A673 (cell line): ENCODE measurements around the gene MRPL37. TPM values are rescaled to one million over a fixed set of nuclear protein-coding genes. Genes with fewer than 3 reads are reported as not detected.

Source experiments
- BruUV-seq: library from RNA; stranded (reverse); fragments of 400-500 nt; replicated peaks from 2 replicates; lab custom pipeline; 2021; lab: Mats Ljungman, UMichigan
- CTCF ChIA-PET: fragments of 300-600 bp; sonication (Branson Sonifier 250); formaldehyde crosslinking; loops from one replicate; lab custom pipeline; 2022; ENCODE audit warnings: antibody characterized with exemption; lab: Charles Lee
- POLR2A ChIA-PET: fragments of 300-600 bp; sonication (Branson Sonifier 250); formaldehyde crosslinking; loops from one replicate; lab custom pipeline; 2022; ENCODE audit warnings: antibody characterized with exemption; ENCODE audit not compliant: low non-redundant PET; lab: Charles Lee
- DNase-seq: peaks from one replicate; pipeline ENCODE4 v3.0.0-alpha.2; 2015; ENCODE audit warnings: low spot score
- H3K27ac ChIP-seq: fragments of 200-600 bp; sonication (generic); 2 replicates; pipeline ENCODE4 v1.5.1; 2016; ENCODE audit warnings: mixed run types, low read depth, mild to moderate bottlenecking, mixed read lengths, antibody characterized with exemption, low read length; ENCODE audit not compliant: poor library complexity, severe bottlenecking
- H3K27me3 ChIP-seq: fragments of 200-600 bp; sonication (generic); replicated peaks from 2 replicates; pipeline ENCODE4 v1.6.1; 2017; ENCODE audit warnings: mixed run types, low read depth, mild to moderate bottlenecking, mixed read lengths, antibody characterized with exemption, low read length; ENCODE audit not compliant: insufficient read depth, poor library complexity
- H3K36me3 ChIP-seq: fragments of 200-600 bp; sonication (generic); 2 replicates; pipeline ENCODE4 v1.6.1; 2016; ENCODE audit warnings: mixed run types, mild to moderate bottlenecking, mixed read lengths, antibody characterized with exemption, low read length; ENCODE audit not compliant: insufficient read depth, poor library complexity, severe bottlenecking
- H3K4me1 ChIP-seq: fragments of 200-600 bp; sonication (generic); 2 replicates; pipeline ENCODE4 v1.6.1; 2017; ENCODE audit warnings: mixed run types, mild to moderate bottlenecking, mixed read lengths, antibody characterized with exemption, low read length; ENCODE audit not compliant: insufficient read depth, poor library complexity, severe bottlenecking
- H3K4me3 ChIP-seq: fragments of 200-600 bp; sonication (generic); 2 replicates; pipeline ENCODE4 v1.5.1; 2016; ENCODE audit warnings: low read depth, mixed run types, mild to moderate bottlenecking, mixed read lengths, low read length; ENCODE audit not compliant: poor library complexity, severe bottlenecking
- H3K9me3 ChIP-seq: fragments of 200-600 bp; sonication (generic); 2 replicates; pipeline ENCODE4 v1.6.1; 2016; ENCODE audit warnings: mixed run types, low read depth, mild to moderate bottlenecking, mixed read lengths, antibody characterized with exemption, low read length; ENCODE audit not compliant: poor library complexity, severe bottlenecking
- CTCF ChIP-seq: fragments of 300-800, 200-600 bp; sonication (generic); conservative IDR thresholded peaks from 2 replicates; pipeline ENCODE4 v1.5.1; 2017; ENCODE audit warnings: low read depth, mild to moderate bottlenecking, antibody characterized with exemption, low read length, moderate library complexity, mixed read lengths
- EZH2 ChIP-seq: fragments of 200-600 bp; sonication (generic); IDR thresholded peaks from 2 replicates; pipeline ENCODE4 v1.6.1; 2017; ENCODE audit warnings: borderline replicate concordance, low read depth, mild to moderate bottlenecking, mixed read lengths, antibody characterized with exemption, low read length; ENCODE audit not compliant: poor library complexity, severe bottlenecking
- intact Hi-C: fragments of 100-400 bp; cut with micrococcal nuclease; formaldehyde crosslinking; loops from one replicate; pipeline ENCODE4 v1.10.0; 2022; ENCODE audit not compliant: unreplicated experiment
- total RNA-seq: library from RNA; stranded (reverse); gene quantifications from 2 replicates; pipeline ENCODE4 v1.2.3, GENCODE V29; 2021

The MRPL37 gene
- total RNA-seq, 1 experiment from 2014 or later, result 90.3 TPM

- POLR2A ChIA-PET, result no interaction called here
- intact Hi-C loops, result no loop called here
- no peak overlapping the region for H3K27ac ChIP-seq
- H3K27me3 ChIP-seq, result no peaks in the 10 kb centered on the region
- H3K9me3 ChIP-seq, result no peaks in the 10 kb centered on the region
- CTCF ChIA-PET, result no interaction called here
- no TSS peak for BruUV-seq
- no peak for DNase-seq
- TF ChIP-seq EZH2 (no peak), CTCF (no peak)
- no peaks in the 10 kb centered on the region for H3K36me3 ChIP-seq
- H3K4me3 ChIP-seq, result no peak overlapping the region
- H3K4me1 ChIP-seq, result no peaks in the 10 kb centered on the region
Observed at GRCh38 chr1:54266908-54267307, 66.9 kb downstream of the MRPL37 start.

Other genes starting within 250 kb of the MRPL37 start
- not detected in 2 replicates for gene LDLRAD1, start 182.0 kb upstream of the MRPL37 start, total RNA-seq
- 73.5 and 82.1 TPM in 2 replicates for gene TMEM59, start 147.0 kb upstream of the MRPL37 start, total RNA-seq
- gene TCEANC2, start 146.6 kb upstream of the MRPL37 start, total RNA-seq, result 3.8 and 4.2 TPM in 2 replicates
- gene CDCP2, start 47.2 kb upstream of the MRPL37 start, total RNA-seq, result not detected in 2 replicates
- 7.0 and 8.4 TPM in 2 replicates for gene CYB5RL, start 137 bp upstream of the MRPL37 start, total RNA-seq
- gene SSBP3, start 206.2 kb downstream of the MRPL37 start, total RNA-seq, result 43.0 and 55.1 TPM in 2 replicates